Endodermal cell (in vitro differentiated cells): ENCODE results near the gene MYO1B. TPM values are rescaled to one million over a fixed set of nuclear protein-coding genes. Genes with fewer than 3 reads are reported as not detected.

Source experiments
- DNase-seq: peaks from one replicate; pipeline ENCODE4 v3.0.0-alpha.2; 2017
- H3K27ac ChIP-seq: 2 replicates; pipeline ENCODE4 v1.5.1; 2013; ENCODE audit warnings: mild to moderate bottlenecking, low read depth, low read length, moderate library complexity
- H3K27me3 ChIP-seq: 2 replicates; pipeline ENCODE4 v1.6.1; 2013; ENCODE audit warnings: mild to moderate bottlenecking, low read length, moderate library complexity; ENCODE audit not compliant: insufficient read depth, control insufficient read depth, poor library complexity, severe bottlenecking
- H3K36me3 ChIP-seq: 2 replicates; pipeline ENCODE4 v1.7.0; 2013; ENCODE audit warnings: mild to moderate bottlenecking, low read length, moderate library complexity; ENCODE audit not compliant: control insufficient read depth, insufficient read depth
- H3K4me1 ChIP-seq: one replicate; pipeline ENCODE4 v1.7.0; 2013; ENCODE audit warnings: low read length; ENCODE audit not compliant: control insufficient read depth, insufficient read depth
- H3K4me3 ChIP-seq: 2 replicates; pipeline ENCODE4 v1.5.1; 2013; ENCODE audit warnings: mild to moderate bottlenecking, low read length, moderate library complexity
- H3K9ac ChIP-seq: 2 replicates; pipeline ENCODE4 v1.6.1; 2013; ENCODE audit warnings: mild to moderate bottlenecking, low read length, moderate library complexity; ENCODE audit not compliant: poor library complexity, severe bottlenecking; ENCODE audit errors: extremely low read depth
- H3K9me3 ChIP-seq: 2 replicates; pipeline ENCODE4 v1.6.1; 2013; ENCODE audit warnings: mild to moderate bottlenecking, low read length, moderate library complexity; ENCODE audit not compliant: control insufficient read depth
- H3K27ac Mint-ChIP-seq: 2 replicates; pipeline ENCODE4 v1.8.0; 2020; ENCODE audit warnings: mixed read lengths
- H3K27me3 Mint-ChIP-seq: 2 replicates; pipeline ENCODE4 v1.8.0; 2021; ENCODE audit warnings: mild to moderate bottlenecking, mixed read lengths; ENCODE audit not compliant: insufficient read depth
- H3K36me3 Mint-ChIP-seq: 2 replicates; pipeline ENCODE4 v1.8.0; 2020; ENCODE audit warnings: low read depth, mixed read lengths
- H3K4me1 Mint-ChIP-seq: 2 replicates; pipeline ENCODE4 v1.8.0; 2020; ENCODE audit warnings: mixed read lengths
- H3K4me3 Mint-ChIP-seq: 2 replicates; pipeline ENCODE4 v1.8.0; 2020; ENCODE audit warnings: mild to moderate bottlenecking, moderate library complexity, mixed read lengths
- H3K9me3 Mint-ChIP-seq: 2 replicates; pipeline ENCODE4 v1.8.0; 2020; ENCODE audit warnings: mild to moderate bottlenecking, mixed read lengths
- CTCF ChIP-seq: fragments of 200-600 bp; sonication (generic); conservative IDR thresholded peaks from 2 replicates; pipeline ENCODE4 v1.5.0; 2021; ENCODE audit warnings: antibody characterized with exemption, mild to moderate bottlenecking
- WGBS, 2 experiments: methylation state at CpG; one replicate each; pipeline versions ENCODE4 v1.1.5 to v1.1.7; 2013; ENCODE audit warnings: missing lambda C conversion rate in 2 of 2, mixed read lengths in 1 of 2; ENCODE audit not compliant: insufficient coverage in 1 of 2, insufficient read length in 1 of 2; 5-methylcytosine and 5-hydroxymethylcytosine counted together
- total RNA-seq, 2 donors: library from RNA; stranded (reverse); fragmentation: NEBNext Ultra II Directional in 1 of 2; extraction: Animal tissue kit (Norgen Biotek cat#: 25700) in 1 of 2; gene quantifications; 2 replicates in 1 of 2; 3 replicates in 1 of 2; pipeline ENCODE4 v1.2.1, GENCODE V29; 2021

MYO1B gene
- total RNA-seq, 2 donors from 2014 or later = 145 to 154 TPM

GRCh38 chr2:191405546-191405945 lies 160.3 kb downstream of the MYO1B start:
- no peak for DNase-seq
- H3K27me3 ChIP-seq = no peaks in the 10 kb centered on the region
- no peak overlapping the region for H3K27ac Mint-ChIP-seq
- WGBS, 2 experiments = 98 to 100% methylated on average over 2 of the region's 2 CpGs
- no peak overlapping the region for H3K9ac ChIP-seq
- H3K4me1 ChIP-seq = peaks cover 3% of the 10 kb centered on the region
- H3K4me3 ChIP-seq = no peak overlapping the region
- no peak overlapping the region for H3K27ac ChIP-seq
- no peak overlapping the region for H3K4me3 Mint-ChIP-seq
- no peak for TF ChIP-seq CTCF
- no peaks in the 10 kb centered on the region for H3K9me3 Mint-ChIP-seq
- peaks cover 98% of the 10 kb centered on the region for H3K36me3 ChIP-seq
- H3K4me1 Mint-ChIP-seq = peaks cover 9% of the 10 kb centered on the region
- peaks cover 69% of the 10 kb centered on the region for H3K36me3 Mint-ChIP-seq
- H3K27me3 Mint-ChIP-seq = no peaks in the 10 kb centered on the region
- no peaks in the 10 kb centered on the region for H3K9me3 ChIP-seq

GRCh38 chr2:191410646-191411436 lies 165.6 kb downstream of the MYO1B start:
- no peaks in the 10 kb centered on the region for H3K9me3 ChIP-seq
- H3K27me3 Mint-ChIP-seq = no peaks in the 10 kb centered on the region
- no peak overlapping the region for H3K27ac Mint-ChIP-seq
- H3K27ac ChIP-seq = no peak overlapping the region
- 97 to 100% methylated on average over 1 to 5 of the region's 6 CpGs for WGBS, 2 experiments
- H3K36me3 ChIP-seq = peaks cover 98% of the 10 kb centered on the region
- H3K4me1 ChIP-seq = no peaks in the 10 kb centered on the region
- no peaks in the 10 kb centered on the region for H3K27me3 ChIP-seq
- no peak overlapping the region for H3K4me3 Mint-ChIP-seq
- H3K4me3 ChIP-seq = no peak overlapping the region
- DNase-seq = no peak
- H3K9ac ChIP-seq = no peak overlapping the region
- H3K36me3 Mint-ChIP-seq = peaks cover 80% of the 10 kb centered on the region
- no peaks in the 10 kb centered on the region for H3K9me3 Mint-ChIP-seq
- H3K4me1 Mint-ChIP-seq = no peaks in the 10 kb centered on the region
- TF ChIP-seq CTCF = no peak

GRCh38 chr2:191411472-191411871 lies 166.3 kb downstream of the MYO1B start:
- H3K36me3 ChIP-seq = peaks cover 98% of the 10 kb centered on the region
- TF ChIP-seq CTCF = no peak
- Mint-ChIP-seq H3K27me3 (no peaks in the 10 kb centered on the region), H3K9me3 (no peaks in the 10 kb centered on the region), H3K4me1 (no peaks in the 10 kb centered on the region), H3K36me3 (peaks cover 82% of the 10 kb centered on the region), H3K4me3 (no peak overlapping the region), H3K27ac (peak overlapping the region; percentile 46)
- no peaks in the 10 kb centered on the region for H3K9me3 ChIP-seq
- WGBS, 2 experiments = 70 to 77% methylated on average over 4 to 5 of the region's 5 CpGs
- H3K27ac ChIP-seq = no peak overlapping the region
- no peak overlapping the region for H3K4me3 ChIP-seq
- no peak overlapping the region for H3K9ac ChIP-seq
- no peaks in the 10 kb centered on the region for H3K27me3 ChIP-seq
- H3K4me1 ChIP-seq = no peaks in the 10 kb centered on the region
- DNase-seq = no peak
